HAP-1 (cell line): ENCODE data around the gene CTU2.

Experiments
- DNase-seq, 2 experiments: peaks; one replicate each; pipeline ENCODE4 v3.0.0-alpha.2; 2016 to 2020; ENCODE audit warnings: low spot score in 2 of 2
- H3K27me3 ChIP-seq: fragments of 250-450 bp; sonication (Bioruptor Pico); 2 replicates; pipeline ENCODE4 v1.5.1; 2020; ENCODE audit warnings: low read depth, mild to moderate bottlenecking, moderate library complexity
- H3K36me3 ChIP-seq: fragments of 250-450 bp; sonication (Bioruptor Pico); replicated peaks from 2 replicates; pipeline ENCODE4 v1.5.1; 2020; ENCODE audit warnings: mild to moderate bottlenecking
- H3K4me1 ChIP-seq: fragments of 250-450 bp; sonication (Bioruptor Pico); 2 replicates; pipeline ENCODE4 v1.5.1; 2020; ENCODE audit warnings: mild to moderate bottlenecking
- H3K4me3 ChIP-seq: fragments of 250-450 bp; sonication (Bioruptor Pico); 2 replicates; pipeline ENCODE4 v1.5.1; 2020; ENCODE audit warnings: mild to moderate bottlenecking, moderate library complexity
- H3K9me3 ChIP-seq: fragments of 250-450 bp; sonication (Bioruptor Pico); 2 replicates; pipeline ENCODE4 v1.5.1; 2020; ENCODE audit warnings: mild to moderate bottlenecking, moderate library complexity
- in situ Hi-C: fragments of 300-500 bp; cut with MboI; formaldehyde crosslinking; loops from 3 replicates; pipeline ENCODE4 v1.14.3; 2020; ENCODE audit warnings: low sequenced_read_pairs, inconsistent platforms, mixed read lengths

The CTU2 gene

DNA sequence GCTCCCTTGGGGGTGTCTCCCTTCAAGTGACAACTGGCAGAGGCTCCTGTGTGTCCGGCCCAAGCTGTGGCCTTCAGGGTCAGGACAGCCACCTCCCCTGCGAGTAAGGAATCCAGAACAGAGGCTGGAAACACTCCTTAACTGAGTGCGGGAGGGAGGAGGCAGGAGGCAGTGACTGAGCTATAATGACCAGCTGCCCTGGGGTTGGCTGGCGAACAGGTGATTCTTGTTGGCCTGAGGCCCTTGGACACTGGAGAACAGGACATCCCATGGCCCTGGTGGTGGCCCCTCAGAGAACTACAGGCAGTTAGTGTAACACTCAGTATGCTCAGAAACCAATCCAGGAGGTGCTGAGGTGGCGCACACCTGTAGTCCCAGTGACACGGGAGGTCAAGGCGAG lies 10.6 kb upstream of the CTU2 start:
- Histone ChIP-seq H3K4me3 (no peak overlapping the region), H3K36me3 (peaks cover 20% of the 10 kb centered on the region), H3K27me3 (no peaks in the 10 kb centered on the region; the same call in 1 of the 2 replicates), H3K9me3 (no peaks in the 10 kb centered on the region), H3K4me1 (no peaks in the 10 kb centered on the region)
- no peak for DNase-seq
- in situ Hi-C loops: no loop called here

- in situ Hi-C loops: no loop called here
- no peak for DNase-seq
Observed at GRCh38 chr16:88696441-88696840, 9.9 kb upstream of the CTU2 start.

GRCh38 chr16:88697116-88697830 lies 9.0 kb upstream of the CTU2 start:
- no peaks in the 10 kb centered on the region for H3K9me3 ChIP-seq
- no peaks in the 10 kb centered on the region for H3K4me1 ChIP-seq
- DNase-seq: no peak
- no peaks in the 10 kb centered on the region; the same call in 1 of the 2 replicates for H3K27me3 ChIP-seq
- H3K4me3 ChIP-seq: no peak overlapping the region
- H3K36me3 ChIP-seq: peaks cover 20% of the 10 kb centered on the region
- in situ Hi-C loops: no loop called here

More at GRCh38 chr16:88696441-88696840, 9.9 kb upstream of the CTU2 start:
- H3K36me3 ChIP-seq: peaks cover 20% of the 10 kb centered on the region
- no peaks in the 10 kb centered on the region for H3K9me3 ChIP-seq
- no peak overlapping the region for H3K4me3 ChIP-seq
- no peaks in the 10 kb centered on the region for H3K4me1 ChIP-seq
- H3K27me3 ChIP-seq: no peaks in the 10 kb centered on the region; the same call in 1 of the 2 replicates

GRCh38 chr16:88697831-88698615 lies 8.3 kb upstream of the CTU2 start:
- in situ Hi-C loops: no loop called here
- H3K27me3 ChIP-seq: no peaks in the 10 kb centered on the region
- no peak overlapping the region for H3K4me3 ChIP-seq
- H3K9me3 ChIP-seq: no peaks in the 10 kb centered on the region
- peaks cover 20% of the 10 kb centered on the region for H3K36me3 ChIP-seq
- no peaks in the 10 kb centered on the region for H3K4me1 ChIP-seq
- no peak for DNase-seq

DNA sequence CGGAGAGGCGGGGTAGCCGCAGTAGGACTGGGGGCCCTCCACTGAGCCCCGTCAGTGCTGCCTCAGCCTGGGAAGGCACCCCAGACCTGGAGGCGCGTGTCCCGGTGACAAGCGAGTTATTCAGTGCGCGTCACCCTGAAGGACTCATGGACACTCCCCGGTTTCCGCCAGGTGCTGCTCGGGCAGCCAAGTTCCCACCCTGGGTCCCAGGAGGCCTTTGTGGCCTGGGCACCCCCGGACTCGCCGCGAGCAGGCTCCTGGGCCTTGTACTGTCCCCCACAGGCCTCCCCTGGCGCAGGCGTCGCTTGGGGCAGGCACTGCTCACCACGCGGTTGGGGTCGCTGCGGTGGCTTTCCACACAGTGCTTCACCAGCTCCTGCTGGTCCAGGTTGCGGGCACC lies 7.7 kb upstream of the CTU2 start:
- no peaks in the 10 kb centered on the region for H3K4me1 ChIP-seq
- no peak overlapping the region for H3K4me3 ChIP-seq
- H3K9me3 ChIP-seq: no peaks in the 10 kb centered on the region
- no peaks in the 10 kb centered on the region for H3K27me3 ChIP-seq
- in situ Hi-C loops: no loop called here
- no peak for DNase-seq
- H3K36me3 ChIP-seq: peaks cover 20% of the 10 kb centered on the region

DNA sequence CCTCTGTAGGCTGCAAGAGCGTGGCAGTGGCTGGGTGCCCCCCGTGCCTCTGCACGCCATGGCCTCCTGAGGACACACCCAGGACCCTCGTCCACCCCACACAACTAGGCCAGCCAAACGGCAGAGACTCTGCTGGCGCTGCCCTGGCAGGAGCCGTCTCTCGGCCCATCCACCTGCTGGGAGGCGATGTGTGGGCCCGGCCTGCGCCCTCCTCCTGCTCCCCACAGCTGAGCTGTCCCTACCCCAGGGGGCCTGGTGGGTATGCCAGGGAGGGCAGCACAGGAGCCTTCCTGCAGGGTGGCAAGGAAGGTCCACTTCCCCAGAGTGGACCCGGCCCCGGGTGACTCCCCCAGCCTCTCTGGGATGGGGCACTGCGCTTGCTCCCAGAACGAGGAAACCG lies 7.1 kb upstream of the CTU2 start:
- no peaks in the 10 kb centered on the region for H3K27me3 ChIP-seq
- no peak overlapping the region for H3K4me3 ChIP-seq
- in situ Hi-C loops: no loop called here
- DNase-seq: no peak
- H3K4me1 ChIP-seq: no peaks in the 10 kb centered on the region
- peaks cover 20% of the 10 kb centered on the region for H3K36me3 ChIP-seq
- no peaks in the 10 kb centered on the region for H3K9me3 ChIP-seq

DNA sequence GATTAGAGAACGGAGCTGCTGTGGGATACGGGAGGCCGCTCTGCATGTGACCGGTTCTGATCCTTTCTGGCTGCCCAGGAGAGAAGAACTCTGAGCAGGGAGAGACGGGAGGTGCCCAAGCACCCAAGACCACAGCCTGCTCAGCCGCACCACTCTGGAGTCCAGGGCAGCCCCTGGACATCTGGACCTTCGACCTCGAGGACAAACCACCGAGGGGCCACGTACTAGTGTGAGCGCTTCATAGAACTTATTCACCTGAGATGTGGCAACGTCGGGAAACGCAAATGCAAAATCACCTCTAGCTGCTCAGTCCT lies 6.0 kb upstream of the CTU2 start:
- no peak for DNase-seq
- H3K9me3 ChIP-seq: no peaks in the 10 kb centered on the region
- H3K4me3 ChIP-seq: no peak overlapping the region
- H3K36me3 ChIP-seq: peaks cover 20% of the 10 kb centered on the region
- no peaks in the 10 kb centered on the region for H3K4me1 ChIP-seq
- no peaks in the 10 kb centered on the region for H3K27me3 ChIP-seq
- in situ Hi-C loops: no loop called here

DNA sequence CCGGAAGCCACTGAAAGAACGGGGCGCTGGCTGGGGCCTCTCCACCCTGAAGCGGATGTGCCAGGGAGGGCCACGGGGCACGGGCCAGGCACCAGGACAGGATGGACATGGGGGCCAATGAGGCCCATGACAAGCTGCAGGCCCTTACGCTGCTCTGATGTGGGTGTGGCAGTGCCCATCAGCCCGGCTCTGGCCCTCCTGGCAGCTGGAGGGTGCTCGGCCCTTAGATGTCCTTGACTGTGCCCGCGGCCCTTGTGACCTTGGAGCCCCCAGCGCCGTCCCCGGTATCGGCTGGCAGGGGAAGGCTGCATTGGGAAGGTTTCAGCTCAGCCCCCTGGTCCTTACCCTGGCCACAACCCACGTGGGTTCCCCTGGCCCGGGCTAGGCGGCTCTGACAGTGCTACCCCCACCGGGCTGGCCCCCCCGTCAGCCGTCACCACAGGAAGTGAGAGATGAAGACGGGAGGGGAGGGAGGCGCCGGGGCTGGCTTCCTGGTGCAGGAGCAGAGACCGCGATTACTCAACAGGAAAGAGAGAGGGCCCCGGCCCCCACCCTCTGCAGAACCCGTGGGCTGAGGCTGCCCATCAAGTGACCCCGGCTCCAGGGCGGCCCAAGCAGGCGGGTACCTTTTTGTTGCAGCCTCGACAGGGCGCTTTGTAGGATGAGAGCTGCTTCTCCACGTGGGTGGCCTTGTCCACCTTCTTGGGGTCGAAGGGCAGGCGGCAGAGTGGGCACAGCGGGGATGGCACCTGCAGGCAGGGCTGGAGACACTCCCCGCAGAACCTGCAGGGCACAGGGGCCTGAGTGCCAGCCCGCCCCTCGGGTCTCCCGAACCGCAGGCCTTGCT lies 5.4 kb upstream of the CTU2 start:
- no peak for DNase-seq
- Histone ChIP-seq H3K36me3 (peaks cover 20% of the 10 kb centered on the region), H3K9me3 (no peaks in the 10 kb centered on the region), H3K27me3 (no peaks in the 10 kb centered on the region), H3K4me3 (no peak overlapping the region), H3K4me1 (no peaks in the 10 kb centered on the region)
- in situ Hi-C loops: no loop called here

DNA sequence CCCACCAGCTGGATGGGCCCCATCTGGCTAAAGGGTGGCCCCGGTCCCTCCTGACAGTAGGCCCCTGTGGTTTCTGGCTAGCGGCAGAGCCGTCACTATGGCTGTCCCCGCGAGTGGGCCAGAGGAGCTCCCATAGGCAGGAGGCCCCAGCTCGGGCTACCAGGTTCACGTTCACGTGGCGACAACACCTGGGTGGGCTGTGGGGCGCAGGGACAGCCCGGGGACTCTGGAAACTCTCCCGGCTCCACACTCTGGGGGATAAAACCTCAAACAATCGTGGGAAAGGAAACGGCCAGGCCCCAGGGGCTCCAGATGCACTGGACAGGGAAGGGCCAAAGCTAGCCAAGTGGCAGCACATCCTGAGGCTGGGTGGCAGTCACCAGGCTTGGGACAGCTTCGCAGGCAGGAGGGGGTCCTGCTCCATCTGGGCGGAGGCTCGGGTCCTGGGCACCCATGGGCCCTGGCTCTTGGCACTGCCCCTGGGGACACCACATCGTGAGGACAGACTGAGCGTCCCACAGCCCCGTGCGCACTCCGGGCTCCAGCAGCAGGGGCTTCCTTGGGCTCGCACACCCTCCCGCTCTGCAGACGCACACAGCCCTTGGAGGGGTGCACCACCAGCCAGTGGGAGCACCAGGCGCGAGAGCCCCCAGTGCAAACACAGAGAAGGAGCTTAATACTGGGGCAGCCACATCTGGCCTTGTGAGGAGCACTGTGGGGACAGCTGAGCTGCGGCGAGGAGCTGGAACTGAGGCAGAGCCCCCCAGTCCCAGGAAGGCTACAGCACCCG lies 4.5 kb upstream of the CTU2 start:
- H3K4me3 ChIP-seq: no peak overlapping the region
- H3K4me1 ChIP-seq: no peaks in the 10 kb centered on the region
- in situ Hi-C loops: no loop called here

DNA sequence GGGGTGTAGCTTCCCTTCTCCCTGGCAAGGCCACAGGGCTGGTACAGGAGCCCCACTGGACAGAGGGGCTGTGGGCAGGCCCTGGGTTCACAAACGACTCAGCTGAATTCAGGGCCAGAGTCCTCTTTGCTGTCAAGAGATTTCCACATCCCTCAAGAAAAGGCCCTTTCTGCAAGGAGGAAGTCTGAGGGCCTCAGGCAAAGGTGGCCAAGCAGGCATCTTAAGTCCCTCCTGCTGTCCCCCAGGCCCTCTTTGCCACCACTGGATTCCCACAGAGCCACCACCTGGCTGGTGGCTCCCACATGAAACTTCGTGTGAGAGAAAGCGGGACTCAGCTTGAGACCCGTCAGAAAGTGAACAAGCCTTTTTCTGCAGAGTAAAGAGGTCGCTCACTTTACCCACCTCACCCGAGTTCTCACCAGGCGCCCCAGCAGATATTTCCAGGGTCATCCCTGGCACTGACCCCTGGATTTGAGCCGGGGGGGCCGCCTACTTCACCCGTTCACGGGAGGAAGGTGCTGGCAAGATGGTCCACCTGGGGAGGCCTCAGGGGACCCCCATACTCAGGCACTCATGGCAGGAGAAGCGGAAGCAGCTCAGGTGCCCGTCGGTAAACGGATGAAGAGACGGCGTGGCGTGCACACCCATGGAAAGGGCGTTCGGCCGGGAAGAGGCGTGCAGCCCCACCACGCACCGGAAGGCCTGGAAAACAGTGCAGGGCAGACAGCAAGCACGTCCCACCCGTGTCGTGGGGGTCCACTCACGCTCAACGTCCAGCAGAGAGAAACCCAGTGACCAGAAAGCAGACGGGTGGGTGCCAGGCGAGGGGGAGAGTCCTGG lies 3.7 kb upstream of the CTU2 start:
- no peak for DNase-seq
- Histone ChIP-seq H3K4me1 (peaks cover 6% of the 10 kb centered on the region), H3K9me3 (no peaks in the 10 kb centered on the region), H3K27me3 (no peaks in the 10 kb centered on the region), H3K36me3 (peaks cover 21% of the 10 kb centered on the region), H3K4me3 (no peak overlapping the region)
- in situ Hi-C loops: no loop called here

More for the DNA sequence above, 4.5 kb upstream of the CTU2 start:
- DNase-seq: no peak
- Histone ChIP-seq H3K27me3 (no peaks in the 10 kb centered on the region), H3K36me3 (peaks cover 23% of the 10 kb centered on the region), H3K9me3 (no peaks in the 10 kb centered on the region)

DNA sequence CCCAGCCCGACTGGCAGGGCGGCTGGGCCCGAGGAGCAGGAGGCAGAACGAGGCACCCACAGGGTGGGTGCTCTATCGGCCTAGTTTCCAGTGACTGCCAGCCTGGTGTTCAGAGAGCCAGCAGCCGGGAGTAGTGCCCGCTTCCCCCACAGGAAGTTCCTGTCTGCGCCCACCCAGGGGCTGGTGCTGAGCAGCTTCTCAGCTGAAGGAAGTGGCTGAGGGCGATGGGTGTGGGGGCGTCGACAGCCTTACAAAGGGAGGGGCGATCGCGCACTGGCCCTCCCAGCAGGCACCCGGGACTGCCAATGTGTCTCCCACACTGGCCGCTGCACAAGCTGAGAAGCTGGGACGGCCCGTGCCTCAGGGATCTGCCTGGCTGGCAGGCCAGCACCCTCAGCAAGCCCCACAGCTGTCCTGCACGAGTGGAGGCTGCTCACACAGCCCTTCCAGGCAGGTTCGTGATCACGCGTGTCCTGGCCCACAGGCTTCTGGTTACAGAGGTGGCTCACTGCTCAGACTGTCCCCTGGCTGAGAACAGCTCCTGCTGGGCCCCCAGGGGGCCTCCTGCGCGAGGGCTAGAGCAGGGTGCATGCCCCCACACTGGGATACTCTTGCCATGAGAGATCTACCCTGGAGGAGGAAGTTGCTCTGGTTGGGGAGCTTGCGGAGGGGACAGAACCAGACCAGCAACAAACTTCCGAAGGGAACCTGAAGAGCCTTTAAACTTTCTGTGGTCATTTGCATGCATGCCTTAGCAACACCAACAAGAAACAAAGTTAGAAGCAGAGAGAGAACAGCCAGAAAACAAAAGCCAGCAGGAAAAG lies 2.6 kb upstream of the CTU2 start:
- Histone ChIP-seq H3K36me3 (peaks cover 17% of the 10 kb centered on the region), H3K9me3 (no peaks in the 10 kb centered on the region), H3K27me3 (no peaks in the 10 kb centered on the region), H3K4me1 (peaks cover 6% of the 10 kb centered on the region), H3K4me3 (no peak overlapping the region)
- in situ Hi-C loops: no loop called here
- no peak for DNase-seq

GRCh38 chr16:88705076-88705684 lies 1.1 kb upstream of the CTU2 start:
- Histone ChIP-seq H3K36me3 (peaks cover 12% of the 10 kb centered on the region), H3K9me3 (no peaks in the 10 kb centered on the region), H3K4me1 (peaks cover 6% of the 10 kb centered on the region), H3K27me3 (no peaks in the 10 kb centered on the region), H3K4me3 (peak overlapping the region; percentile 72)
- no peak for DNase-seq
- in situ Hi-C loops: no loop called here
